Peyer's patch (tissue), 4 donors: ENCODE data around the gene ZNF710. TPM values are rescaled to one million over a fixed set of nuclear protein-coding genes. Genes with fewer than 3 reads are reported as not detected.

Source experiments
- DNase-seq, 3 donors: peaks; one replicate each; pipeline ENCODE4 v3.0.0-alpha.2; 2017 to 2019
- H3K27ac ChIP-seq, 4 donors: fragments of 200-600 bp; sonication (generic); one replicate each; pipeline ENCODE4 v1.5.1; 2016 to 2019
- H3K27me3 ChIP-seq, 2 donors: fragments of 200-600 bp; sonication (generic); one replicate each; pipeline ENCODE4 v1.5.1; 2019
- H3K36me3 ChIP-seq, 3 donors: fragments of 200-600 bp; sonication (generic); one replicate each; pipeline ENCODE4 v1.5.1; 2016 to 2019
- H3K4me1 ChIP-seq, 4 donors: fragments of 200-600 bp; sonication (generic); one replicate each; pipeline ENCODE4 v1.5.1; 2016 to 2019
- H3K4me3 ChIP-seq, 4 donors: fragments of 200-600 bp; sonication (generic); 1 replicate in 3 of 4; 2 replicates in 1 of 4; pipeline ENCODE4 v1.5.1; 2016 to 2019; ENCODE audit warnings: mild to moderate bottlenecking in 1 of 4
- H3K9me3 ChIP-seq, 4 donors: fragments of 200-600 bp; sonication (generic); one replicate each; pipeline ENCODE4 v1.5.1; 2016 to 2019; ENCODE audit warnings: mild to moderate bottlenecking in 1 of 4
- CTCF ChIP-seq, 6 experiments: fragments of 450-650 bp in 4 of 6; fragments of 200-600 bp in 2 of 6; sonication (generic) in 1 of 6; IDR thresholded peaks; one replicate each; pipeline ENCODE4 v1.5.1; 2017 to 2019; ENCODE audit warnings: antibody characterized with exemption in 6 of 6, mild to moderate bottlenecking in 3 of 6, moderate library complexity in 1 of 6
- POLR2A ChIP-seq, 2 donors: fragments of 450-650 bp; IDR thresholded peaks; one replicate each; pipeline ENCODE4 v1.5.1; 2017; ENCODE audit warnings: antibody characterized with exemption in 2 of 2, mild to moderate bottlenecking in 2 of 2, moderate library complexity in 2 of 2
- total RNA-seq, 4 donors: library from RNA; depleted of rRNA; stranded (reverse); fragments of >200 nt; gene quantifications; one replicate each; pipeline ENCODE4 v1.1.0, GENCODE V29; 2016

The ZNF710 gene
- total RNA-seq, 4 donors from 2014 or later: 19.8 to 31.3 (median 23.2) TPM

DNA sequence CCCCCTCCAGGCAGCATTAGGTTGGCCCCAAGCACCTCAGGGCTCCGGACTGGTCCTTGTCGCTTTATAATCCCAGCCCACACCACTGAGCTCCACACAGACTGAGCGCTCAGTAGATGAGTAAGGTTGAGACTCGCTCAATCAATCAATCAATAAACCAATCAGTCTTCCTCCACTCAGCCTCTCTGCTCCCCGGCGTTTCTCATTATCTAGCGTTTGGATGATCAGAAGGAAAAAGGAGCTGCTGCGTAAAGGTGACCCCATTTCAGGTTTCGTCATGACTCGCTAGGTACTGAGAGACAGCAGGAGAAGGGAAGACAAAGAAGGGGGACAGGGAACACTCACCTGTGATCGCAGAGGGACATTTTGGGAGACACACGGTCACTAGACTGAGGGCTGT lies 41.2 kb downstream of the ZNF710 start:
- H3K27ac ChIP-seq: no peak overlapping the region
- no peak overlapping the region for H3K4me3 ChIP-seq
- TF ChIP-seq CTCF (IDR thresholded peaks at IDR 0.05) (no peak), POLR2A (IDR thresholded peaks at IDR 0.05) (no peak)
- H3K4me1 ChIP-seq: peaks cover 0 to 40% (median 12%) of the 10 kb centered on the region in 4 donors
- no peaks in the 10 kb centered on the region for H3K27me3 ChIP-seq
- H3K9me3 ChIP-seq: no peaks in the 10 kb centered on the region
- DNase-seq: peak in 1 of 3 donors; percentile 8
- H3K36me3 ChIP-seq: no peaks in the 10 kb centered on the region

DNA sequence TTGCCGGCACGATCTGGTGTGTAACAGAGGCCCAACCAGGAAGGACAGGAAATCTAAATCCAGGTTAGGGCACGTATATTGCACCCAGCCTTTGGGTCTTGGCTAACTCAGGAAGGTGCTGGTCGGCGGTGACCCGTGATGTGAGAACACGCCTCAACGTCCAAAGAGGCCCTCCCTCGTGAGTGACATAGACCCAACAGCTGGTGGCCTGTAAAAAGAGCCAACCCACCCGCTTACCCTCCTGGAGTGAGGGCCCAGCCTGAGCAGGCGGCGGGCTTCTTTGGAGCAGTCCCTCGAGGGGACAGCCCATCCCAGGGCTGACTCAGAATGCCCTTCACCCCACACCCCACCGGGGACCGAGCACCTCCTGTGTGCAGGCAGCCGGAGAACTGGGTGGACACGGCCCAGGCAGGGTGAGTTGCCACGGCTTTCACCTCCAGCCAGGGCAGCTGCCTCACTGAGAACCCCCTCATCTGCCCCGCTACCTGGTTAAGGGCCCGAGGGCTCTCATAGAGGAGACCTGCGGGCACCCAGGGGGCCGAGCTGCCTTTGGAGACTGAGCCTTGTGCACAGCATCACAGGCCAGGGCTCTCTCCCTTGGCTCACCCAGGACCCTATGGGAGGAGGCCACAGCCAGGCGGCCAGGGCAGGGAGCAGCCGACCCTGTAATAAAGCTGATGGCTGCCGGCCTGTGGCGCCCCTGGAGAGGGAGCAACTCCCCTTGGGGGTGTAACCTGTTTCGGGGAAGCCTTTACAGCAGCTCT lies 41.8 kb downstream of the ZNF710 start:
- H3K27me3 ChIP-seq: no peaks in the 10 kb centered on the region
- no peak overlapping the region for H3K4me3 ChIP-seq
- peaks cover 0 to 44% (median 9%) of the 10 kb centered on the region in 4 donors for H3K4me1 ChIP-seq
- no peaks in the 10 kb centered on the region for H3K36me3 ChIP-seq
- DNase-seq: peak in 1 of 3 donors; percentile 42
- no peak for TF ChIP-seq CTCF (IDR thresholded peaks at IDR 0.05)
- no peak for TF ChIP-seq POLR2A (IDR thresholded peaks at IDR 0.05)
- H3K27ac ChIP-seq: no peak overlapping the region
- no peaks in the 10 kb centered on the region for H3K9me3 ChIP-seq

DNA sequence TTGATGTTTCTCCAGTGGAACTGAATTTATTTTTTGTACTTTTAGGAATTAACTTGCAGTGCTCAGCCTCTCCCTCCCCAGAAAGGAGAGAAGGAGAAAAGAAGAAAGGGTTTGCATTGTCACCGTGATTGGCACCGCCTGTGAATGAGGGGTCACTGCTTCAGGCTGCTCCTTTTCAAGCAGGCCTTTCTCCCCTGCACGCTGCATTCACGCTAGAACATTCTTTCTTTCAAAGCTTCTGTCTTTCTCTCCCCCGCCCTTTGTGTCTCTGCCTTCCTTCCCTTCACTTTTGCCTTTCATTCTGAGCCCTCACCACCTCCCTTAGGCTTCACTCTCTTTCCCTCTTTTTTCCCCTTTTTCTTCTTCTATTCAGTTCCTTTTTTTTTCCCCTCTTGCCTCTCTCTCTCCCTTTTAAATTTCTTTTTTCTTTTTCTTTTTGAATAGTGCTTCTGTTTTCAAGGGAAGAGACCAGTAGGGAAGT lies 42.4 kb downstream of the ZNF710 start:
- no peak for DNase-seq
- H3K36me3 ChIP-seq: no peaks in the 10 kb centered on the region
- H3K4me1 ChIP-seq: peaks cover 0 to 44% (median 9%) of the 10 kb centered on the region in 4 donors
- H3K9me3 ChIP-seq: no peaks in the 10 kb centered on the region
- no peak overlapping the region for H3K27ac ChIP-seq
- no peak overlapping the region for H3K4me3 ChIP-seq
- no peak for TF ChIP-seq POLR2A (IDR thresholded peaks at IDR 0.05)
- no peak for TF ChIP-seq CTCF (IDR thresholded peaks at IDR 0.05)
- no peaks in the 10 kb centered on the region for H3K27me3 ChIP-seq

- TF ChIP-seq CTCF (IDR thresholded peaks at IDR 0.05) (no peak), POLR2A (IDR thresholded peaks at IDR 0.05) (no peak)
- Histone ChIP-seq H3K9me3 (no peaks in the 10 kb centered on the region), H3K36me3 (no peaks in the 10 kb centered on the region), H3K27ac (no peak overlapping the region), H3K4me1 (peaks cover 0 to 38% (median 9%) of the 10 kb centered on the region in 4 donors), H3K4me3 (no peak overlapping the region), H3K27me3 (no peaks in the 10 kb centered on the region)
- DNase-seq: peak in 1 of 3 donors; percentile 30
These were observed 43.1 kb downstream of the ZNF710 start for GRCh38 chr15:90044191-90044590.

DNA sequence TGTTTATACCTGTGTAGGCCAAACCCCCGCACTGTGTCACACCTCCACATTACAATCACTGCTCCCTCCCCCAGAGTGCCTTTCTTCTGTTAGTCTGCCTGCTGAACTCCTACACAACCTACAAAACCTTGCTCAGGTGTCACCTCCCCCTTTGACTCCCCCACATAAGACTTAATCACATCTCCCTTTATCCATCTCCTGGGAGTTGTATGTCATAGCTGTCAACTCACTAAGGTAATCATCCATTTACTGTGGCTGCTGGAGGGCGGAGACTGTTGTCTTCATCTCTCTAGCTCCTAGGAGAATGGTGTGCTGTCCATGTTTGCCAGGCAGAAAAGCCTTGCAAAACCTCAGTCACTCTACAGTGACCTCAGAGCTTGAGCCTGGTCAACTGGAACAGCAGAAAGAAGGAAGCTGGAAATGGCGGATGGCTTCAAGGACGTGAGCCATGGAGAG lies 43.8 kb downstream of the ZNF710 start:
- no peak overlapping the region for H3K27ac ChIP-seq
- peaks cover 0 to 33% (median 9%) of the 10 kb centered on the region in 4 donors for H3K4me1 ChIP-seq
- TF ChIP-seq POLR2A (IDR thresholded peaks at IDR 0.05) (no peak), CTCF (IDR thresholded peaks at IDR 0.05) (no peak)

More for the DNA sequence above, 43.8 kb downstream of the ZNF710 start:
- no peaks in the 10 kb centered on the region for H3K27me3 ChIP-seq
- H3K9me3 ChIP-seq: no peaks in the 10 kb centered on the region
- H3K4me3 ChIP-seq: no peak overlapping the region
- DNase-seq: no peak
- H3K36me3 ChIP-seq: no peaks in the 10 kb centered on the region
